HG03039 (cell line): ENCODE measurements around the gene LSM2.

Experiments used
- ATAC-seq: cut with Tn5 transposase; IDR thresholded peaks from one replicate; pipeline ENCODE4 v1.9.1; 2021; ENCODE audit warnings: mild to moderate bottlenecking, moderate library complexity; ENCODE audit not compliant: unreplicated experiment

Gene LSM2

DNA sequence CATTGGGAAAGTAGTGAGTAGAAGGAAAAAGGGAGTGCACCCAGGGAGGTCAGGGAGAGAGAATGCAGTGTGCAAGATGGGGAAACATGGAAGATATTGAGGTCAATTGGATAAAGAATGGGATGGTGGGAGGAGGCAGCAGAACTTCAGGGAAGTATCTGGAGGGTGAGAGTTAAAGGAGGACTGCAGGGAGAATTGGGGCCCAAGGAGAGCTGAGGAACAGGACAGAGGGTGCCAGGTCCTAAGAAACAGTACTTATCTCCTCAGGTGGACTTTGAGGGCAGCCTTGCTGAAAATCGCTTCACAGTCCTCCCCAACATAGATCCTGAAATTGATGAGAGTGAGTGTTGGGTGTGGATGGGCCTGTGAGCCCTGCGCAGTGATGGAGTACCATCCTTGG is 48.5 kb downstream of the LSM2 start:
- ATAC-seq, result no peak

DNA sequence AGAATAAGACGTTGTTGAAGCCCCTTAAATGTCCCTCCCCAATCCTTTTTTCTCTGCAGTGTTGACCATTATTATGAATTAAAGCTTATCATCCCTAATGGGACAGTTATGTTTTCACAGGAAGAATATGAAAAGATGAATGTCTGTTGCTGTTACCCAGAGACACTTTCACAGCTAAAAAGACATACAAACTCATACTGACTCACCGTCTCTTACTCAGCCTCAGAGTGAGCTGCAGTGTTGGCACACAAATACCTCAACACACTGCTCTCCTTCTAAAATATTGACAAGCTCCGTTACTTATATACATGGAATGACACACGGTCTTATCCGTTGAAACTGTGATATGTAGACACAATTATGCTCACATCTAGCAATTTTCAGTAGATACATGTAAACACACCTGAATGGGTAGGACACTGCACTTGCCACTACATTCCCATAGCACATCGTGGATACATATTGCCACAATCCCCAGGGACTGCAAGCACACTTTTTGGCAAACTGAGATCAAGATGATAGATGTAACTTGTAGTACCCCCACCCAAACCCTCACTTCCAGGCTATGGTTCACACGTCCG is 53.9 kb downstream of the LSM2 start:
- ATAC-seq, result no peak

DNA sequence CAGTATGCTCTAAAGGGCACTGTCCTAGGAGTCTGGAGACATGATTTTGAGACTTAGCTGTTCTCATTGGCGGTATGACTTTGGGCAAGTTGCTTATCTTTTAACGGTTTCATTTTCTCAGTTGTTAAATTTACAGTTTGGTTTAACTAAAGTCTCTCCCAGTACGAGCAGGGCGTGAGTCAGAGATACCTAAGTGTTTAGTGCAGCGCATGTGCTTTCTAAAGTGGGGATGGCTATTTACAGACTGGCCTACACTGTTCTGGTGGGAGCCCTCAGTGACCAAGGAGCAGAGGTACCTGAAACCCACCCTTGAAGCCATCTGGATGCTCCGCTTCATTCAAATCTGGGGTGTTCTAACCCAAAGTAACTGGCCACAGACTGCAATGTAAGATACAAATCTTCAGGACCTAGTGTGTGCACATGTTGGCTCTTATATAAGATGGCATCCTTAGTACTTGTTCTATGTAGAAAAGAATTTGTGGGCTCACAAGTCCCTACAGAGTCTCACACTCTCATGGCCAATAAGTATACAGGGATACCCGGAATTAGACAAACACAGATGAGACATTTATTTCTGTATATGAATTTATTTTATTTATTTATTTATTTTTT is 56.2 kb downstream of the LSM2 start:
- no peak for ATAC-seq

DNA sequence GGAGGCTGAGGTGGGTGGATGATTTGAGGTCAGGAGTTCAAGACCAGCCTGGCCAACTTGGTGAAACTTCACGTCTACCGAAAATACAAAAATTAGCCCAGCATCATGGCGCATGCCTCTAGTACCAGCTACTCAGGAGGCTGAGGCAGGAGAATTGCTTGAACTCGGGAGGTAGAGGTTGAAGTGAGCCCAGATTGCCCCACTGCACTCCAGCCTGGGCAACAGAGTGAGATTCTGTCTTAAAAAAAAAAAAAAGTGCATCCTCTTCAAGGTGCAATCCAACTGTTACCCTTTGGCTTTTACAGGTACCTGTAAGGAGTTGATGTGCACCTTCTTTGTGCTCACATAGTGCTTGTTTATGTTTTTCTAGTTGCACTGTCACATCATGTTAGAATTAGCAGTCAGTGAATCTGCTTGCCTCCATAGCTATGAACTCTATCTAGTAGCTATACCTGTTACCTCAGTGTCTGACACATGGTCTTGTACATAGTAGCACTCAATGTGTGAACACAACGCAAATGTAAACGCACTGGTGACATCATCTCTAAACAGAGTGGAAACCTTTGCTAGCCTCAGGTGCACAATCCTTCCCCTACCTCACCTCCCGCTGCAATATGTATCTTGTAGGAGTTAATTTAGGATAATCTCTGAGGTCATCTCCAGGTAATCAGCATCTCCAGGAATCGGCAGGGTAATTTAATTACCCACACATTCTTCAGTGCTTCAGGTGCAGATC is 57.3 kb downstream of the LSM2 start:
- ATAC-seq, result no peak
